22Rv1 (cell line): ENCODE measurements around the gene RASD2.

ENCODE experiments used
- ZFX ChIP-seq: fragments of 450-650 bp; IDR thresholded peaks from 2 replicates; pipeline ENCODE4 v1.6.1; 2017; ENCODE audit warnings: antibody characterized with exemption, borderline replicate concordance
- TF ChIP-seq, protein P1 (sequence below): fragments of 450-650 bp; IDR thresholded peaks from 2 replicates; pipeline ENCODE4 v1.5.1; 2017; ENCODE audit warnings: mild to moderate bottlenecking

DNA sequence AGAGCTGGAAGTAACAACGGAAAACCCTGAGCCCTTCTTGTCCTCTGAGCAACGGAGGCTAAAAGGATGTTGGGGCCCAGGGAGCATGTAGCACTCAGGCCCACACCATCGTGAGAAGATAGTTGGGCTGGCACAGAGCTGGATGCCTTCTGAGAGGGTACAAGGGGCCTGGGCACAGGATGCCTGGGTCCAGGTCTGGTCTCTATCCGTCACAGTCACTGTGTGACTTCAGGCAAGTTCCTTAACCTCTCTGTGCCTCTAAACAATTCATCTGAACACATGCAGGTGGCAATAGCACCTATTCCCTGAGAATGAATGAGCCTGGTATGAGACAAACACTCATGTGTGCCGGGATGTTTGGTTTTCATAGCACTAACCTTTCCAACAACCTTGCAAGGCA lies 47.3 kb downstream of the RASD2 start:
- TF ChIP-seq, protein P1, sequence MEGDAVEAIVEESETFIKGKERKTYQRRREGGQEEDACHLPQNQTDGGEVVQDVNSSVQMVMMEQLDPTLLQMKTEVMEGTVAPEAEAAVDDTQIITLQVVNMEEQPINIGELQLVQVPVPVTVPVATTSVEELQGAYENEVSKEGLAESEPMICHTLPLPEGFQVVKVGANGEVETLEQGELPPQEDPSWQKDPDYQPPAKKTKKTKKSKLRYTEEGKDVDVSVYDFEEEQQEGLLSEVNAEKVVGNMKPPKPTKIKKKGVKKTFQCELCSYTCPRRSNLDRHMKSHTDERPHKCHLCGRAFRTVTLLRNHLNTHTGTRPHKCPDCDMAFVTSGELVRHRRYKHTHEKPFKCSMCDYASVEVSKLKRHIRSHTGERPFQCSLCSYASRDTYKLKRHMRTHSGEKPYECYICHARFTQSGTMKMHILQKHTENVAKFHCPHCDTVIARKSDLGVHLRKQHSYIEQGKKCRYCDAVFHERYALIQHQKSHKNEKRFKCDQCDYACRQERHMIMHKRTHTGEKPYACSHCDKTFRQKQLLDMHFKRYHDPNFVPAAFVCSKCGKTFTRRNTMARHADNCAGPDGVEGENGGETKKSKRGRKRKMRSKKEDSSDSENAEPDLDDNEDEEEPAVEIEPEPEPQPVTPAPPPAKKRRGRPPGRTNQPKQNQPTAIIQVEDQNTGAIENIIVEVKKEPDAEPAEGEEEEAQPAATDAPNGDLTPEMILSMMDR, result no peak
- no peak for TF ChIP-seq ZFX
